ENCODE data around the gene FGF6.
"Not testable (repeated sequence)": the region's sequence is repeated elsewhere in the genome, so short reads cannot be mapped to it uniquely, and the experiment has no call there.

Gene FGF6

GRCh38 chr12:4445156-4446101, at the start of gene FGF6:
Gene FGF6 (minus strand): TSS chr12:4445815. CDS start chr12:4445570, 245 bp downstream.
- no peak for DNase-seq (ENCODE audit: low read depth in 2 of 2)

- no peak for DNase-seq (ENCODE audit: low read depth in 2 of 2)
Observed at GRCh38 chr12:4490973-4491372, 45.4 kb upstream of the FGF6 start.

GRCh38 chr12:4489556-4489955, 43.9 kb upstream of the FGF6 start:
- DNase-seq (ENCODE audit: low read depth in 2 of 2) = no peak

- no peak for DNase-seq (ENCODE audit: low read depth in 2 of 2)
Observed at GRCh38 chr12:4486980-4487379, 41.4 kb upstream of the FGF6 start.

- DNase-seq (ENCODE audit: low read depth in 2 of 2) = no peak
Observed at GRCh38 chr12:4486049-4486699, 40.6 kb upstream of the FGF6 start.

GRCh38 chr12:4483885-4484823, 38.5 kb upstream of the FGF6 start:
- no peak for DNase-seq (ENCODE audit: low read depth in 2 of 2)

- no peak for DNase-seq (ENCODE audit: low read depth in 2 of 2)
Observed at GRCh38 chr12:4482936-4483335, 37.3 kb upstream of the FGF6 start.

- no peak for DNase-seq (ENCODE audit: low read depth in 2 of 2)
Observed at GRCh38 chr12:4478933-4479332, 33.3 kb upstream of the FGF6 start.

GRCh38 chr12:4477129-4477528, 31.5 kb upstream of the FGF6 start:
- DNase-seq (ENCODE audit: low read depth in 2 of 2) = no peak

GRCh38 chr12:4472046-4472445, 26.4 kb upstream of the FGF6 start:
- DNase-seq (ENCODE audit: low read depth in 2 of 2) = no peak

GRCh38 chr12:4471256-4471655, 25.6 kb upstream of the FGF6 start:
- DNase-seq (ENCODE audit: low read depth in 2 of 2) = no peak

- no peak for DNase-seq (ENCODE audit: low read depth in 2 of 2)
Observed at GRCh38 chr12:4468994-4469393, 23.4 kb upstream of the FGF6 start.

GRCh38 chr12:4460761-4461160, 15.1 kb upstream of the FGF6 start:
- no peak for DNase-seq (ENCODE audit: low read depth in 2 of 2)

- not testable (repeated sequence) for DNase-seq (ENCODE audit: low read depth in 2 of 2)
Observed at GRCh38 chr12:4455849-4456248, 10.2 kb upstream of the FGF6 start.

- no peak for DNase-seq (ENCODE audit: low read depth in 2 of 2)
Observed at GRCh38 chr12:4454315-4454860, 8.8 kb upstream of the FGF6 start.

- DNase-seq (ENCODE audit: low read depth in 2 of 2) = no peak
Observed at GRCh38 chr12:4451694-4452093, 6.1 kb upstream of the FGF6 start.

GRCh38 chr12:4450551-4451112, 5.0 kb upstream of the FGF6 start:
- DNase-seq (ENCODE audit: low read depth in 2 of 2) = no peak

- DNase-seq (ENCODE audit: low read depth in 2 of 2) = no peak
Observed at GRCh38 chr12:4449851-4450221, 4.2 kb upstream of the FGF6 start.

- DNase-seq (ENCODE audit: low read depth in 2 of 2) = no peak
Observed at GRCh38 chr12:4448943-4449850, 3.6 kb upstream of the FGF6 start.

GRCh38 chr12:4448371-4448940, 2.8 kb upstream of the FGF6 start:
- DNase-seq (ENCODE audit: low read depth in 2 of 2) = no peak
